NK-92 (cell line): ENCODE measurements around the gene CCR3.

ENCODE experiments used
- DNase-seq: peaks from one replicate; lab custom pipeline; 2025; ENCODE audit not compliant: unreplicated experiment; lab: John Stamatoyannopoulos, UW

The CCR3 gene

GRCh38 chr3:46218196-46218709 lies 24.0 kb upstream of the CCR3 start:
- DNase-seq: no peak

GRCh38 chr3:46221391-46221790 lies 20.9 kb upstream of the CCR3 start:
- DNase-seq: no peak

DNA sequence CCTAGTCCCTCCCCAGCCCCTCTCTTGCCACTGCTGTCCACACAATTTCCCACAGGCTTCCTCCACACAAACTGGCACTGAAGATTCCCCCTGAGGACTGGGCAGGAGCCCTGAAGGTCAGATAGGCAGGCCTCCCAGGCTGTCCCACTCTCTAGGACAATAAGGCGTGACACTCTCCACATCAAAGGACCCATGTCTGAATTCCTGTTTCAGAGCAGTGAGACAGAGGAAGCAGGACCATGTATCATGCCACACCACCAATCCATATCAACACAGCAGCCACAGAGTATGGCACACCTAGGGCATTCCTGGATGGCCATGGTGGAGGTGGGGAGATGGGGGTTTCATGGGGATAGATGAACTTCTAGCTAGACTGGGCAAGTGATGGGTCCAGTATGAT lies 20.3 kb upstream of the CCR3 start:
- no peak for DNase-seq

DNA sequence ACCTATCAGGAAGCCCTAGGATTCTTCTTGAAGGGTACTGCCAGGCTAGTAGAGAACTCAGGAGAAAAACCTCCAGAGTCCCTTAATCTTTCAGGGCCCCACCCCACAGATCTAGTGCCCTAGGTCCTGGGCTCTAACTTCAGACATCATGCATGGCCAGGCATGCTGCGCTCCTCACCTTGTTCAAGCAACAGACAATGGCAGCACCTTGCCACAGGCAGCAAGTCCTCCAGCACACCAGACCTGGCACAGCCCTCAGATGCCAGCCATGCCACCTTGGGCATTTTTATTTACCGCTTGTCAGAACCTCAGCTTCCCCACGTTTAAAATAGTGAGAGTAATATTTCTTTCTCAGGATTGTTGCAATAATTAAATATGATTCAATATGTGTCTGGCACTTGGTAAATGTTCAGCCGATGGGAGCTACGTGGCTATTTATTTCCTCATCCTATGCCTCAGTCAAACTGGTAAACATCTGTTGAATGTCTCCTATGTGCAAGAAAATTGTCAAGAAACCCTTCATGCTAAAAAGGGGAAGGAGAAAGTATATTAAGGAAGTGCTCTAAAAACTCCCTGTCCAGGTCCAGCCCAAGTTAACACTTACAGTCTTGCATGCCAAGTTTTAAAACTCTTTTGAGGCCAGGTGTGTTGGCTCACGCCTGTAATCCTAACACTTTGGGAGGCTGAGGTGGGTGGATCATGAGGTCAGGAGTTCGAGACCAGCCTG lies 19.7 kb upstream of the CCR3 start:
- DNase-seq: no peak

- no peak for DNase-seq
Observed at GRCh38 chr3:46228260-46229242, 13.7 kb upstream of the CCR3 start.

DNA sequence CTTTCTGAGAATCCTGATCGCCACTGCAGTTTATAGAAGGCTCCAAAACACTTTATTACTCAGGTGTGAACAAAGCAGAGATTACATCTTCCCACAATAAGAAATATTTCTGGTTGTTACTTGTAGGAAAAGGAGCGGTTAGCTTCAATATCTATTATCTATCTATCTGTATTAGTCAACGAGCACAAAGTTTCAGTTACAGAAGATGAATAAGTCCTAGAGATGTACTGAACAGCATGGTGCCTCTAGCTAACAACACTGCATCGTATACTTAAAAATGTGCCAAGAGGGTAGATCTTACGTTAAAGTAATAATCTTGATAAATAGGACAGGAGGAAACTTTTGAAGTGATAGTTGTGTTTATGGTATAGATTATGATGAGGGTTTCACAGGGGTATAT lies 10.9 kb upstream of the CCR3 start:
- no peak for DNase-seq

- DNase-seq: no peak
Observed at GRCh38 chr3:46233194-46233593, 9.1 kb upstream of the CCR3 start.

DNA sequence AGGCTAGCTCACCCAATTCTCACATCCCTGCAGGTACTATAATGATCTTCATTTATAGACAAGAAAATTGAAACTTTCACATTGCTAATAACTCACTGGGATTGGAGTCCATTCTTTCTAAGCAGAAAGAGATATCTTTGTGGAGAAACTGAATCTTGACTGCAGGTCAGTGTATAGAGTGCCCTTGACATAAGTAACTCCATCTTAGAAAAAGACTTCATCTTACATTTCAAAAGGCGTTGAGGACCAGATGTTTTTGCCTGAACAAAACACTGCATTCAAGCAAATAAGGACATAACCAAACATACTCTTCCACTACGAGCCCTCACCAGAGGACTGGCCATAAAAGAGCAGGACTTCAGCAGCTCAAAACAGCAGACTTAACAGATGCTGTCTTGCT lies 6.8 kb upstream of the CCR3 start:
- DNase-seq: no peak

GRCh38 chr3:46236294-46237054 lies 5.8 kb upstream of the CCR3 start:
- DNase-seq: no peak

DNA sequence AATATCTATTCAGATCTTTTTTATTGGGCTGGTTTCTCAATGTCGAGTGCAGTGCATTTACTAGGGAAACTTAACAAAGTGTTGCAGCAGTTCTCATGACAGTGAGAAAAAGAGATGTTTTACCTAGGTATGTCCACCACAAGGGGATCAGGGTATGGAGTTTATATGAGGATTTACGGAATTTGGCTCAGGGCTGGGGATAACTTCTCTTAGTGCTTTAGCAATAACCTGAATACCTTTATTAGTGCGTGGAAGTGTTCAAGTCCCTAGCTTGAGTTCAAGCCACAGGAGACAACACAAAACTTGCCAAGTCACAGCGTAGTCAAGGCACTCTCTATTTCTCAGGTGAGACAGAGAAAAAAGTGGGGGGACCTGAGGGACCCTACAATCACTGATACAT lies 3.9 kb upstream of the CCR3 start:
- no peak for DNase-seq

- DNase-seq: no peak
Observed at GRCh38 chr3:46239301-46239938, 2.8 kb upstream of the CCR3 start.

- no peak for DNase-seq
Observed at GRCh38 chr3:46239952-46240351, 2.3 kb upstream of the CCR3 start.

GRCh38 chr3:46243560-46243959 lies 1.3 kb downstream of the CCR3 start:
- no peak for DNase-seq

DNA sequence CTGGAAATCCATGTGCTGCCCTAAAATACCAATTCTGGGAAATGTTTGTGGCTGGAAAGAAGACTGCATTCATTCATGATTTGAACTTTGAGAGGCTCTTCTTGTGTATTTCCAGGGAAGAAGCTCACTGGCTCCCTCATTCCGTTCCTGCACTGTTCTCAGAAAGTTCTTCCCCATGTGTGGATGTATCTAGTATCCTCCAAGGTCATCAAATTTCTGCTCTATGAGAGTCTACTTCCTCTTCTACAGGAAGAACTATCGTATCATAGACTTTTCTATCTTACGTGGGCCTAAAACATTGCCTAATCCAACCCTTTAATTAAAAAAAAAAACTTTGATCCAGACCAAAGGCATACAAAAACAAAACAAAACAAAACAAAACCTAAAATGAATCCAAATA lies 2.9 kb downstream of the CCR3 start:
- DNase-seq: no peak

DNA sequence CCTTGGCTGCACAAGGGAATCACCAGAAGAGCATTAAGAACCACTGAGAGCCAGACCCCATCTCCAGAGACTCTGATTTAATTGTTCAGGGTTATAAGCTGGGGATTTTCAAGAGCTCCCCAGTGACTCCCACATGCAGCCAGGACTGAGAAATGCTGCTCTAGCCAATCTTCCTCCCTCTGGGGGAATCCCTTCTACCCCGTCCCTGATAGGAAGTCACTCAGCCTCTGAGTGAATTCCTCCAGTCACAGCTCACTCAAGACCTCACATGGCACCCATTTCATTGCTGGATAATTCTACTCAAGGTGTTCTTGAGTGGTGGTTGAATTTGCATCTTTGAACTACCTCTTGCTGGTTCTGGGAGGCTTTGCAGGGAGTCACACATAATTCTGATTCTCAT lies 10.7 kb downstream of the CCR3 start:
- no peak for DNase-seq

DNA sequence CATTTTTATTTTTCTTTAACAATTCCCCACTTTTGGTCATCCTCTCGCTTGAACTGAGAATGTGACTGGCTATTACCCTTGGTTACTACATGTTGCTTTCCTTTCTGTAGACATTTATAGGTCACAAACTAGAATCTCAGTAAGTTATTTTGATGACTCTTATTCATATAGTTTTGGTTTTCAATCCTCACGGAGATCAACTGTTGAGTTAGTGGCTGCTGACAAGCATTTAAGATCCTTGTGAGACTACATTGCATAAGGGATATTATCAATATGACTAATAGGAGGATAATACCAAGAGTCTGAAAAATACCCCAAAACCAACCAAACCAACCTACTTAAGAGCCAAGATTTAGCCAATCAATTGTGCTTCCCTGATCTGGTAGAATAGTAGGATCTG lies 16.3 kb downstream of the CCR3 start:
- no peak for DNase-seq

GRCh38 chr3:46261926-46262594 lies 19.8 kb downstream of the CCR3 start:
- DNase-seq: no peak

GRCh38 chr3:46264002-46264401 lies 21.7 kb downstream of the CCR3 start:
- DNase-seq: no peak

GRCh38 chr3:46266598-46266997 lies 24.3 kb downstream of the CCR3 start:
- DNase-seq: no peak

- DNase-seq: no peak
Observed at GRCh38 chr3:46269556-46269955, 27.3 kb downstream of the CCR3 start.
